ENCODE data around the gene PPP1R26.
A peak's percentile ranks its signal among the peaks of the same experiment; 100 is the strongest.

The PPP1R26 gene

DNA sequence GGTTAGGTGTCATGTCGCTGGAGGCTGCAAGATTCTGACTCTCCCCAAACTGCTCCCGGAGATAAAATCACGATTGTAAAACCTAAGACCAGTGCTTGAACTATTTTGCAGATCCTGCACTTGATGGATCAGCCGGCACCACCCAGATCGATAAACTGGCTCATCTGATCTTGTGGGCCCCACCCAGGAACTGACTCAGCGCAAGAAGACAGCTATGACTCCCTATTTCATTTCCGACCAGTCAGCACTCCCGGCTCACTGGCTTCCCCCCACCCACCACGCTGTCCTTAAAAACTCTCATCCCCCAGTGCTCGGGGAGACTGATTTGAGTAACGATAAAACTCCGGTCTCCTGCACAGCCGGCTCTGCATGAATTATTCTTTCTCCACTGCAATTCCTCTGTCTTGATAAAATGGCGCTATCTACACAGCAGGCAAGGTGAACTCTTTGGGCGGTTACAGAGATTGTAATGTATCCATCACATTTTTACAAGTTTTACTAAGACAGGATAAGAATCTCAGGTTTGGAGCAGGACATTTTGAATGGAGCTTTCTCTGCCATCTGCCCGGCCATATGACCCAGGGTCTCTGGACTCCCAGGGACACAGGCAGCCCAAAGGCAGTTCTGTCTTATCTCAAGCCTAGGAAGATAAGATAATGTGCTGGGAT lies 10.6 kb upstream of the PPP1R26 start:
- peak; percentile 56 for DNase-seq

GRCh38 chr9:135471791-135472640 lies 7.6 kb upstream of the PPP1R26 start:
- DNase-seq = no peak

DNA sequence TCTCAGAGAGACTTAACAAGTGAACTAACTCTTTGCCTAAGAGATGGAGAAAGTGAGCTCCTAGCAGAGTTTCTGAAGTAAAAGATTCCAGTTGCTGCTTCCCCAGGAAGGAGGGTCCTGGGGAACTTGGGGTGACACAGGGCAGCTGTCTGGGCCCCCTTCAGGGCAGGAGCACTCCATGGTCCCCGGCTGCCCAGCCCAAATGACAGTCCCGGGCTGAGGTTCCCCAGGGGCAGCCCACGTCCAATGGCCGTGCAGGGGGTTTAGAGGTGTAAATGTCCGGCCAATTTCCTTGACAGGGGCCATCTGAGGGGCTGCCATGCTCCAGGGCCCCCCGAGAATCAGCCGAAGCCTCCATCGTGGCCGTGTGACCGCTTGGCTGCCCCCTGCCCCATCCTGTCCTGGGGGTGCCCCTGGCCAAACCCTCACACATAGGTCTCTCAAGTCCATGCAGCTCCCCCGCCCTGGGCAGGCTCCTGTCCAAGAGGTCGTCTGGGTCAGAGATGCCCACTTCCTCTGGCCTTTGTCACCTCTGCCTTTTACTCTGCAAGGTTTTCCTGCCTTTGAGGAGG lies 5.5 kb upstream of the PPP1R26 start:
- no peak for DNase-seq

DNA sequence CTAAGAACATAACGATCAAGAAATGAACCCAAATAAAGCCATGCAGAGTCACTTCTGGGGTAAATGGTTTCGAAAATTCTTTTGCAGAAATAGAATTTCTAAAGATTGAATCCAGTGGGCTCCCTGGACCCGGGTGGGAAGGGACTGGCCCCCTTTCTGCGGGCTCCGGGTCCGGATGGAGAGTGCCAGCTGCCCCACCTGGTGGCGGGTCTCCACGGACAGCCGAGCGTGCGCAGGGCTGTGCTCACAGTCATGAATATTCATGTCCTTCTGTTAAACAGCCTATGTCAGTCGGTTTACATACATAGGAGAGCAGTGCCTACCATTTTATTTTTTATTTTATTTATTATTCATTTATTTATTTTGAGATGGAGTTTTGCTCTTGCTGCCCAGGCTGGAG lies 4.7 kb upstream of the PPP1R26 start:
- peak; percentile 18 for DNase-seq

GRCh38 chr9:135476561-135477355 lies 2.8 kb upstream of the PPP1R26 start:
- no peak for DNase-seq

DNA sequence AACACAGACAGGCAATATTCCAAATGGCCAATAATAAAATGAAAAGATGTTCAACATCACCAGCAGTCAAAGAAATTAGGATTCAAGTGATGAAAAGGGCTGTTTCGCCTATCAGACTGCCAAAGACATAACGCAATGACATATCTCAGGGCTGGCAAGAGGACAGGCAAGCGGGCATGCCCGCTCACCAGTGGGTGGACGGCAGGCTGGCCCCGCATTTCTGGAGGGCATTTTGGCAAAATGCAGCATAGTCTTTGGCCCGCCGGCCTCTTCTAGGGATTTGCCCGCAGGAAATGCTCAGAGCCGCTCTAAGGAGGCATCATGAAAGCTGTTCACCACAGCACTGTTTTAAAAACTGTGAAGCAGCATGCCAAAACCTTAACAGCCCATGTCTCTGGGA lies 1.4 kb upstream of the PPP1R26 start:
- DNase-seq = no peak

- peak; percentile 40 for DNase-seq
Observed at GRCh38 chr9:135478829-135479468, 633 bp upstream of the PPP1R26 start.

- DNase-seq = peak; percentile 50
Observed at GRCh38 chr9:135480071-135480939, 723 bp downstream of the PPP1R26 start.

DNA sequence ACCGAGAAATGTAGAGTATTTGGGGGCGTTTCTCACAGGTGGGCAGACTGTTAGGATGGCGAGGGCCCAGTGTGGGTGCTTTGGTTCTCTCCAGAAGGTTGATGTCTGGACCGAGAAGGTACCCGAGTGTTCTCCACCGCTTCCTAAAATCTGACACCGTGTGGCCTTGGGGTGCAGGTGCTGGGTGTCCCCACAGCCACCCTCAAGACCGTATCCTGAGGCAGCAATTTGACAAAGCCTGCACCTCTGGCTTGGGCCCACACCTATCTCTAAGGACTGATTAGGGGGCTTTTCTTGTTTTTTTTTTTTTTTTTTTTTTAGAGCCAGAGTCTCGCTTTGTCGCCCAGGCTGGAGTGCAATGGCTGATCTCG lies 1.3 kb downstream of the PPP1R26 start:
- DNase-seq = no peak

DNA sequence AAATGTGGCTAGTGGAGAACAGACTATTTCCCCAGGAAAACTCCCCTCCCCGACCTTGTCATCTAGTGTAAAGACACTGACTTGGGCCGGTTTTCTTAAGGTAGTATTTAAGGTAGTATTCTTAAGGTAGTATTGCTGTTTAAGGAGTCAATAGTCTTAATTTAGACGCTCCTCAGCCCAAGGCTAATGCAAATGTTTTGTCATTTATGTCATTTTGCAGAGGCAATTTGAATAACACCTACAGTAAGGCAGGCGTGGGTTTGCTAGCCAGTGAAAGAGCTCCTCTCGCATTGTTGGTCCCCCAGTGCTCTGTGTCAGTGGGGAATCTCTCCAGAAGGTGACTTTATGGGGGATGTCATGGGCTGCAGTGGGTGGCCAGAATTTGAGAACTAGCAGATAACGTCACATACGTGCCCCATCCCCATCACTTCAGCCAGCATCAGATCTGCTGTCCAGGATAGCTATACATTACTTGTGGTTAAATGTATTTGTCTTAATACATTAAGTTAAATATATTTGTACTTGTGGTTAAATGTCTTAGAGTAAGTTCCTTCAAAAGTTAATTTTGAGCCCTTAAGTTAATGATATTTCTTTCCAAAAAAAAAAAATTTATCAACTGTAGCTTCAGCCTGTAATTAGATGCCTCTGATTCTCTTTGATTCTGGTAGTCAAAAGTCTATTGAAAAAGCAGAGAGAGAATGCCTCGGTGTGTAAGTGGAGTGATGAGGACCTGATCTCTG lies 2.6 kb downstream of the PPP1R26 start:
- no peak for DNase-seq

DNA sequence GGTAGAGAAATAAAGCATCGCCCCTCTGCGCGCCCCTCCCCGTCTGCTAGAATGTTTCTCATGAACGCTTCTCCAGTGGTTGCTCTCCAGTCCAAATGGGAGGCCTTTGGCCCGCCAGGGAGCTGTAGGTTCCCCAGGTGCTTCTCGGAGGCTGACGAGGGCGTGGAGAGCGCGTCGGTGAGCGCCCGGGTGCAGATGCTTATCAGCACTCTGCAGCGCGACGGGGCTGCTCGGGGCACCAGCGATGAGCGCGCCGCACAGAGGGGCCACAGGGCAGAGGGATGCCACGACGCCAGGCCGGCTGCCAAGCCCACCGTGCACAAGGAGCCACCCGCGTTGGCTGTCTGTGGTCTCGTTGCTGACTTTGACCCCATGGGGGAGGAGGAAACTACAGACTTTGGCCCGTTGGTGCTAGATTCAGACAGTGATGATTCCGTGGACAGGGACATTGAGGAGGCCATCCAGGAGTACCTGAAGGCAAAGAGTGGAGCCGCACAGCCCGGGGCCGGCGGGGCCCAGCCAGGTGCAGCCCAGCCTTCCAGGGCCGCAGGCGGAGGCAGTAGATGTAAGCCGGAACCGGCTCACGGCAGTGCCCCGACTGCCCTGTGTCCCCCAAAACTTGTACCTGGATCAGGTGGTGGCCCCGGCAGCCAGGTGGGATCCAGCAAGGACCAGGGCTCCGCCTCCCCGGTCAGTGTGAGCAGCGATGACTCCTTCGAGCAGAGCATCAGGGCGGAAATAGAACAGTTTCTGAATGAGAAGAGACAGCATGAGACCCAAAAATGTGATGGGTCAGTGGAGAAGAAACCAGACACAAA lies 5.1 kb downstream of the PPP1R26 start:
- DNase-seq = no peak

DNA sequence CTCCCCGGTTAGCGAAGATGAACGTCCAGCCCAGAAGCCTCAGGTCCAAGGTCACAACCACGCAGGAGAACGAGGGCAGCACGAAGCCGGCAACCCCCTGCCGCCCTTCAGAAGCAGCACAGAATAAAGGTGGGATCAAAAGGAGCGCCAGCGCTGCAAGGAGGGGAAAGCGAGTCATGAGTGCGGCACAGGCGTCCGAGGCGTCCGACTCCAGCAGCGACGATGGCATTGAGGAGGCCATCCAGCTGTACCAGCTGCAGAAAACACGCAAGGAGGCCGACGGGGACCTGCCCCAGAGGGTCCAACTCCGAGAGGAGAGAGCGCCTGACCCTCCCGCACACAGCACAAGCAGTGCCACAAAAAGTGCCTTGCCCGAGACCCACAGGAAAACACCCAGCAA lies 5.8 kb downstream of the PPP1R26 start:
- DNase-seq = no peak

DNA sequence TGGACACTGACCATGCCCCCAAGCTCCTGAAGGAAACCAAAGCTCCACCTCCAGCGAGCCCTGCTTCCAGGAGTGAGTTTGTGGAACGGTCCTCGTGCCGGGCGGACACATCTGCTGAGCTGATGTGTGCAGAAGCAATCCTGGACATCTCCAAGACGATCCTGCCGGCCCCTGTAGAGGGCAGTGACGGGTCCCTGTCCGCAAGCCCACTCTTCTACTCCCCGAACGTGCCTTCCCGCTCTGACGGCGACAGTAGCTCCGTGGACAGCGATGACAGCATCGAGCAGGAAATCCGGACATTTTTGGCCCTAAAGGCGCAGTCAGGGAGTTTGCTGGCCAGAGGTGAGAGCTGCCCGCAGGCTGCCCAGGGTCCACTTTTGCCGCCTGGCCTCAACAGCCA lies 6.2 kb downstream of the PPP1R26 start:
- no peak for DNase-seq

GRCh38 chr9:135486267-135487065 lies 6.9 kb downstream of the PPP1R26 start:
- DNase-seq = no peak

GRCh38 chr9:135487281-135488012 lies 7.9 kb downstream of the PPP1R26 start:
- DNase-seq = no peak

GRCh38 chr9:135488013-135488330 lies 8.4 kb downstream of the PPP1R26 start:
- no peak for DNase-seq

GRCh38 chr9:135488527-135488926 lies 8.9 kb downstream of the PPP1R26 start:
- DNase-seq = no peak

- DNase-seq = no peak
Observed at GRCh38 chr9:135489188-135489906, 9.8 kb downstream of the PPP1R26 start.

All from suppressor macrophage treated with lipopolysaccharide for 4 hours (primary cell).